SU-DHL-6 (cell line): ENCODE data around the gene DNAAF3.

ENCODE experiments used
- H2AFZ ChIP-seq: fragments of 200-600 bp; sonication (generic); 2 replicates; pipeline ENCODE4 v1.6.1; 2014; ENCODE audit warnings: low read depth, mild to moderate bottlenecking, moderate library complexity, mixed read lengths, antibody characterized with exemption, low read length; ENCODE audit not compliant: severe bottlenecking
- H3F3A ChIP-seq: fragments of 200-600 bp; shearing (Covaris generic); 2 replicates; pipeline ENCODE4 v1.6.0; 2016; ENCODE audit warnings: antibody characterized with exemption, mild to moderate bottlenecking; ENCODE audit not compliant: insufficient read depth
- H3K27ac ChIP-seq: fragments of 200-600 bp; sonication (generic); 2 replicates; pipeline ENCODE4 v1.5.1; 2016; ENCODE audit warnings: low read depth, mild to moderate bottlenecking, low read length, moderate library complexity, mixed read lengths
- H3K27me3 ChIP-seq: fragments of 200-600 bp; sonication (generic), shearing (Covaris generic); 2 replicates; pipeline ENCODE4 v1.6.0; 2014; ENCODE audit warnings: mild to moderate bottlenecking, low read length
- H3K36me3 ChIP-seq: fragments of 200-600 bp; sonication (generic); 2 replicates; pipeline ENCODE4 v1.6.1; 2014; ENCODE audit warnings: mild to moderate bottlenecking, low read length, mixed read lengths
- H3K4me2 ChIP-seq: fragments of 300-600, 200-600 bp; shearing (Covaris generic), sonication (generic); 2 replicates; pipeline ENCODE4 v1.6.0; 2014; ENCODE audit warnings: low read length, low read depth, mild to moderate bottlenecking; ENCODE audit not compliant: poor library complexity, severe bottlenecking
- H3K4me3 ChIP-seq: fragments of 200-600 bp; sonication (generic); 2 replicates; pipeline ENCODE4 v1.5.1; 2014; ENCODE audit warnings: antibody characterized with exemption, low read length, mild to moderate bottlenecking, mixed read lengths; ENCODE audit not compliant: insufficient read depth, poor library complexity, severe bottlenecking
- H3K79me2 ChIP-seq: fragments of 200-600 bp; sonication (generic); 2 replicates; pipeline ENCODE4 v1.6.1; 2014; ENCODE audit warnings: mild to moderate bottlenecking, low read length, moderate library complexity; ENCODE audit not compliant: insufficient read depth
- H3K9ac ChIP-seq: fragments of 200-600 bp; sonication (generic); 2 replicates; pipeline ENCODE4 v1.7.0; 2014; ENCODE audit warnings: mild to moderate bottlenecking, low read length
- H3K9me2 ChIP-seq: fragments of 200-600 bp; sonication (generic); replicated peaks from 2 replicates; pipeline ENCODE4 v1.6.1; 2014; ENCODE audit warnings: low read length; ENCODE audit not compliant: insufficient read depth
- H3K9me3 ChIP-seq: fragments of 200-600 bp; sonication (generic); 2 replicates; pipeline ENCODE4 v1.6.1; 2014; ENCODE audit warnings: low read length, mixed read lengths; ENCODE audit not compliant: insufficient read depth
- H4K20me1 ChIP-seq: fragments of 200-600 bp; sonication (generic); 2 replicates; pipeline ENCODE4 v1.6.1; 2014; ENCODE audit warnings: low read depth, mild to moderate bottlenecking, antibody characterized with exemption, low read length, moderate library complexity, mixed read lengths
- CTCF ChIP-seq: fragments of 200-600 bp; sonication (generic); IDR thresholded peaks from one replicate; pipeline ENCODE4 v1.5.1; 2017; ENCODE audit warnings: antibody characterized with exemption, mild to moderate bottlenecking, low read length, moderate library complexity; ENCODE audit not compliant: insufficient read depth, poor library complexity, severe bottlenecking
- EZH2phosphoT487 ChIP-seq: fragments of 200-600 bp; sonication (generic), shearing (Covaris generic); conservative IDR thresholded peaks from 2 replicates; pipeline ENCODE4 v1.6.1; 2018; ENCODE audit warnings: mild to moderate bottlenecking, antibody characterized with exemption, low read length, moderate library complexity, mixed read lengths

The DNAAF3 gene

GRCh38 chr19:55145232-55145631, 21.2 kb downstream of the DNAAF3 start:
- TF ChIP-seq CTCF (no peak), EZH2phosphoT487 (no peak)
- Histone ChIP-seq H3K9ac (no peak overlapping the region), H3K4me3 (no peak overlapping the region), H4K20me1 (no peaks in the 10 kb centered on the region), H3K9me2 (no peaks in the 10 kb centered on the region), H3K4me2 (no peak overlapping the region), H3K27ac (no peak overlapping the region), H3K9me3 (no peaks in the 10 kb centered on the region), H3K79me2 (no peaks in the 10 kb centered on the region), H2AFZ (no peak overlapping the region), H3F3A (no peaks in the 10 kb centered on the region), H3K36me3 (no peaks in the 10 kb centered on the region), H3K27me3 (no peaks in the 10 kb centered on the region)

- no peak overlapping the region for H2AFZ ChIP-seq
- no peaks in the 10 kb centered on the region for H3K36me3 ChIP-seq
- H3K9me2 ChIP-seq: no peaks in the 10 kb centered on the region
- no peaks in the 10 kb centered on the region for H3F3A ChIP-seq
- H3K9ac ChIP-seq: no peak overlapping the region
- H3K4me2 ChIP-seq: no peak overlapping the region
- no peaks in the 10 kb centered on the region for H4K20me1 ChIP-seq
- H3K9me3 ChIP-seq: no peaks in the 10 kb centered on the region
- no peaks in the 10 kb centered on the region for H3K27me3 ChIP-seq
- no peak for TF ChIP-seq EZH2phosphoT487
- H3K4me3 ChIP-seq: no peak overlapping the region
- no peaks in the 10 kb centered on the region for H3K79me2 ChIP-seq
- H3K27ac ChIP-seq: no peak overlapping the region
Observed at GRCh38 chr19:55141696-55142095, 24.7 kb downstream of the DNAAF3 start.

- H3K9me2 ChIP-seq: no peaks in the 10 kb centered on the region
- no peak for TF ChIP-seq EZH2phosphoT487
- no peak for TF ChIP-seq CTCF
- H4K20me1 ChIP-seq: no peaks in the 10 kb centered on the region
- no peak overlapping the region for H3K4me3 ChIP-seq
- no peaks in the 10 kb centered on the region for H3F3A ChIP-seq
- no peak overlapping the region for H3K9ac ChIP-seq
- no peak overlapping the region for H3K27ac ChIP-seq
- no peaks in the 10 kb centered on the region for H3K27me3 ChIP-seq
- no peaks in the 10 kb centered on the region for H3K36me3 ChIP-seq
- H3K9me3 ChIP-seq: no peaks in the 10 kb centered on the region
- no peaks in the 10 kb centered on the region for H3K79me2 ChIP-seq
- no peak overlapping the region for H2AFZ ChIP-seq
- H3K4me2 ChIP-seq: no peak overlapping the region
Observed at GRCh38 chr19:55137915-55138314, 28.5 kb downstream of the DNAAF3 start.

- Histone ChIP-seq H3K4me3 (no peak overlapping the region), H3K36me3 (no peaks in the 10 kb centered on the region), H3K27ac (no peak overlapping the region), H3K9me2 (no peaks in the 10 kb centered on the region), H3K79me2 (no peaks in the 10 kb centered on the region), H3F3A (no peaks in the 10 kb centered on the region), H4K20me1 (no peaks in the 10 kb centered on the region), H2AFZ (no peak overlapping the region), H3K9me3 (no peaks in the 10 kb centered on the region), H3K9ac (no peak overlapping the region), H3K4me2 (no peak overlapping the region), H3K27me3 (no peaks in the 10 kb centered on the region)
- TF ChIP-seq EZH2phosphoT487: no peak
- TF ChIP-seq CTCF: no peak
Observed at GRCh38 chr19:55136399-55137102, 29.9 kb downstream of the DNAAF3 start.
